DMS53 (cell line): ENCODE results near the gene GPR33.
"Not testable (repeated sequence)": the region's sequence is repeated elsewhere in the genome, so short reads cannot be mapped to it uniquely, and the experiment has no call there.

Experiments
- DNase-seq: peaks from one replicate; lab custom pipeline; 2025; lab: John Stamatoyannopoulos, UW

The GPR33 gene

DNA sequence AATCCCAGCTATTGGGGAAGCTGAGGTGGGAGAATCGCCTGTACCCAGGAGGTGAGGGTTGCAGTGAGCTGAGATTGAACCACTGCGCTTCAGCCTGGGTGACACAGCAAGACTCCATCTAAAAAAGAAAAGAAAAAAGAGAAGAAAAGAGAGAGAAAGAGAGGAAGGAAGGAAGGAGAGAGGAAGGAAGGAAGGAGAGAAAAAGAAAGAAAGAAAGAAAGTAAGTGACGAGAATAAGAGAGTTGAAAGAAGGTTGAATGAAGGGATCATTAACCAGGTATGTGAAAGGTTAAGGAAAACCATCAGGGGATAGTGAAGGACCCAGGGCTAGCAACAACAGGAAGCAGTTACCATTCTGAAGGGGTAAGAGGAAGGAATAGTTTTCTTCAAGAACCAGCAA is 26.3 kb downstream of the GPR33 start:
- DNase-seq, result no peak

DNA sequence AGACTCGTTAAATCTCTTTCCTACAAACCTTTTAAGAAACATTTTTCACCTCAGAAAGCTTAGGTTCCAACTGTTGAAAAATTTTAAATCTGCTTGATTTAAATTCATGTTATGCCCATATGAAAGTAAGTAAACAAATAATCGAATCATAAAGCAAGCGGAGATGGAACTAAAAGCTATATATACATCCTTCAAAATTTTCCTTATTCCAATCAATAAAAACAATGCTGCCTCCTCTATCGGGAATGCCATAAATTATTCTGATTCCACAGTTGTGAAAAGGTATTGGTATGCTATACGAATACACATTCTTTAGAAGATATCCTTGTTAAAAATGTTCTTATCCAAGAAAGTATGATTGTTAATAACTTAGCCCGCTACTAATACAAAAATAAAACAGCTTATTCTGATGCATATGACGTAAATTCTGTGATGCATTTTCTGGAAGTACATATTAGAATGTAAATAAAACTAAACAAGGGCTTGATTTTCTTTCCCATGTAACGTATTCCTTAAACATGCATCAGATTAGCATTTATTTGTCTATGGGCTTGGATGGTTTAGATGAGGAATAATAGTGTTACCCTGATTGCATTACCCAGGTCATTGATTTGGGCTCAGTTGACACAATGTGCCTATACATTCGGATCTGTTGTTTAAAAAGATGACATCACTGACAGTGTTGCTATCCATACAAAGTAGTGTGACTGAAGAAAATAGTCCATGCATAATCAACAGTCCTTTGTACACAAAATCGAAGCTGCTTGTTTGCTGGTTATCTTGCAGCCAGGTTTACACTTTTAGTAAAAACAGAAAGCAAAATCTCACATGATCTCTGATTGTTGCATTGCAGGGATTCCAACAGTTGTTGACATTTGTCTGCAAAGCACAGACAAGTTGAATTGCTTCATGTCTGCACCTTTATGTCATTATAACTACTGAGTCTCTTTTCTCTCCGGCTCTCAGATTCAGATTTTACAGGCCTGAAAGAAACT is 29.9 kb downstream of the GPR33 start:
- peak; percentile 36 for DNase-seq

DNA sequence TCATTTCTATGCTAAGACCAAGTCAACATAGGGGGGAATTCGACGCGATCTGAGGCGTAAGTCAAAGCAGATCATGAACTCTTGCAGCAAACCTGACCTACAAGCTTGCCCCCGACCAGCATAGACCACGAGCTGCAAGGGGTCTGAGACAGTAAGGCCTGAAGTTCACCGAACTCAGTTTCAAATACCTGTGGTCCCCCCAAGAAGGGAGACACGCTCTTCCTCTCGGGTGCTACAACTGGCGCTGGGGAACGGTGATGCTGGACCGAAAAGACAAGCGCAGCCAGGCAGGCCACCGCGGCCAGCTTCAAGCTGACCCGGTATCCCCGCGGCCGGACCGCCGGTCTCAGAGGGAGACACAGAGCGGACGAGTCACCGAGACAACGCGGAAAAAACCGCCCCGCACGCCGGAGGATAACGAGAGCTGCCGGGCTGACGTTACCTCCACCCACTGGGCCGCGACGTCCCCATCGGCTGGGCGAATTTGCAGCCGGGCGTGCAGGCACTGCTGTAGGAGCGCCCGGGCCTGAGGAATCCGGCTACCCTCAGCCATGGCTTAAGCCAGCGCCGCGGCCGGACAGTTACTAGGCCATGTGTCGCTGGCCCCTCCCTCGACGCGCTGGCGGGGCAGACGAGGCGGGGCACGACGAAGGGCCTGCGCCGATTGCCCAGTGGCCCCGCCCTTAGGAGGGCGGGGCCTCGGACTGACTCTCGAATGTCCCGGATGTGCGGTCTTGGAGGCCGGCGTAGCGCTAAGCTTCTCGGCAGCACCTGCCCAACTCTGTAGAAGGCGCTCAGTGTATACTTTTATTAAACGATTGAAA is 30.8 kb downstream of the GPR33 start, which contains the start of gene DTD2:
Gene DTD2, minus strand, starts transcription at position 666 of the 824 bp plus-strand sequence. Its CDS starts 113 bp downstream, at position 553.
- peak; percentile 96 for DNase-seq

GRCh38 chr14:31449971-31450610 is 37.7 kb downstream of the GPR33 start:
- DNase-seq, result peak; percentile 56

GRCh38 chr14:31449136-31449535 is 38.7 kb downstream of the GPR33 start:
- DNase-seq, result no peak

- DNase-seq, result no peak
Measured at GRCh38 chr14:31445703-31446102, 42.1 kb downstream of the GPR33 start.

- DNase-seq, result no peak
Measured at GRCh38 chr14:31442284-31442683, 45.6 kb downstream of the GPR33 start.

GRCh38 chr14:31441273-31442111 is 46.3 kb downstream of the GPR33 start:
- no peak for DNase-seq

- DNase-seq, result no peak
Measured at GRCh38 chr14:31440280-31440679, 47.6 kb downstream of the GPR33 start.

GRCh38 chr14:31439561-31439960 is 48.3 kb downstream of the GPR33 start:
- no peak for DNase-seq

DNA sequence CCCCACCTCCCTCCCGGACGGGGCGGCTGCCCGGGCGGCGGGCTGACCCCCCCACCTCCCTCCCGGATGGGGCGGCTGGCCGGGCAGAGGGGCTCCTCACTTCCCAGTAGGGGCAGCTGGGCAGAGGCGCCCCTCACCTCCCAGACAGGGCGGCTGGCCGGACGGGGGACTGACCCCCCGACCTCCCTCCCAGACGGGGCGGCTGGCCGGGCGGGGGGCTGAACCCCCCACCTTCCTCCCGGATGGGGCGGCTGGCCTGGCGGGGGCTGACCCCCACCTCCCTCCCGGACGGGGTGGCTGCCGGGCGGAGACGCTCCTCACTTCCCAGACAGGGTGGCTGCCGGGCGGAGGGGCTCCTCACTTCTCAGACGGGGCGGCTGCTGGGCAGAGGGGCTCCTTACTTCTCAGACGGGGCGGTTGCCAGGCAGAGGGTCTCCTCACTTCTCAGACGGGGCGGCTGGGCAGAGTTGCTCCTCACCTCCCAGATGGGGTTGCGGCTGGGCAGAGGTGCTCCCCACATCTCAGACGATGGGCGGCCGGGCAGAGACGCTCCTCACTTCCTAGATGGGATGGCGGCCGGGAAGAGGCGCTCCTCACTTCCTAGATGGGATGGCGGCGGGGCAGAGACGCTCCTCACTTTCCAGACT is 50.7 kb downstream of the GPR33 start:
- not testable (repeated sequence) for DNase-seq

DNA sequence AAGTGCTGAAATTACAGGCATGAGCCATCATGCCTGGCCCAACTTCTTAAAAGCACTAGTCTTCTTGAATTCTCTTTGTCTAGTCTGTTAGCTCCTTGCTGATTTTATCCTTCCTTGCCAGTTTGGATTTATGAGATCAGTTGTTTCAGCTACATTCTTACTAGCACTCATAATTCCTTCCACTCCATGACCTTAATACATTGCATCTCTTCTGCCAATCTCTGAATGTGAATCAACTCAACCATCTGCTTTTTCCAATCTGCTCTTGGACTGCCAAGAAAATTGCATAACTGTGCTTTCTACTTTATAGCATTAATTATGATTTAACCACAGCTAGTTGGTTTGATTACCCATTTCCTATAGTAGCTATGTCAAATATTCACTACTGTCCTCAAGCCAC is 52.6 kb downstream of the GPR33 start:
- no peak for DNase-seq
